GM12892 (cell line): ENCODE measurements around the gene SAP30BP.

Experiments used
- DNase-seq: peaks from one replicate; pipeline ENCODE4 v3.0.0; 2011; ENCODE audit not compliant: insufficient read length
- FAIRE-seq: peaks from 2 replicates; lab custom pipeline; 2011; peaks lifted over from hg19 to GRCh38; lab: Jason Lieb, UNC
- POLR2A ChIP-seq: IDR thresholded peaks from 2 replicates; pipeline ENCODE4 v1.6.1; 2011; ENCODE audit warnings: low read depth, low read length, control low read depth
- POLR2AphosphoS5 ChIP-seq: IDR thresholded peaks from 2 replicates; pipeline ENCODE4 v1.6.1; 2011; ENCODE audit warnings: low read depth, low read length, control low read depth
- TAF1 ChIP-seq: IDR thresholded peaks from 2 replicates; pipeline ENCODE4 v1.6.1; 2011; ENCODE audit warnings: low read depth, mild to moderate bottlenecking, control low read depth, low read length, borderline replicate concordance

The SAP30BP gene

DNA sequence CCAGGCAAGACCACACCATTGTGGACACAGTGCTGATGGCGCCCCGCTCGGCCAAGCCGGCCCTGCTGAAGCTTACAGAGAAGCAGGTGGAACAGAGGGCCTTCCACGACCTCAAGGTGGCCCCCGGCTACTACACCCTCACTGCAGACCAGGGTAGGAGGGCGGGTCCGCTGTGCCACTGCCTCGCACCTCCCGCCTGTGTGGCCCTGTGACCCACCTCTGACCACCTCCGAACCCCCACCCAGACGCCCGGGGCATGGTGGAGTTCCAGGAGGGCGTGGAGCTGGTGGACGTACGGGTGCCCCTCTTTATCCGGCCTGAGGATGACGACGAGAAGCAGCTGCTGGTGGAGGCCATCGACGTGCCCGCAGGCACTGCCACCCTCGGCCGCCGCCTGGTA, 75.2 kb downstream of the SAP30BP start:
- DNase-seq = no peak
- TF ChIP-seq POLR2AphosphoS5 (no peak), POLR2A (no peak), TAF1 (no peak)
- no peak for FAIRE-seq

GRCh38 chr17:75743625-75744206, 76.6 kb downstream of the SAP30BP start:
- TF ChIP-seq TAF1 (no peak), POLR2AphosphoS5 (no peak)
- no peak for FAIRE-seq
- DNase-seq = no peak

- no peak for FAIRE-seq
- no peak for TF ChIP-seq POLR2AphosphoS5
- TF ChIP-seq POLR2A = no peak
- no peak for TF ChIP-seq TAF1
These were observed 81.6 kb downstream of the SAP30BP start for GRCh38 chr17:75748706-75749105.

DNA sequence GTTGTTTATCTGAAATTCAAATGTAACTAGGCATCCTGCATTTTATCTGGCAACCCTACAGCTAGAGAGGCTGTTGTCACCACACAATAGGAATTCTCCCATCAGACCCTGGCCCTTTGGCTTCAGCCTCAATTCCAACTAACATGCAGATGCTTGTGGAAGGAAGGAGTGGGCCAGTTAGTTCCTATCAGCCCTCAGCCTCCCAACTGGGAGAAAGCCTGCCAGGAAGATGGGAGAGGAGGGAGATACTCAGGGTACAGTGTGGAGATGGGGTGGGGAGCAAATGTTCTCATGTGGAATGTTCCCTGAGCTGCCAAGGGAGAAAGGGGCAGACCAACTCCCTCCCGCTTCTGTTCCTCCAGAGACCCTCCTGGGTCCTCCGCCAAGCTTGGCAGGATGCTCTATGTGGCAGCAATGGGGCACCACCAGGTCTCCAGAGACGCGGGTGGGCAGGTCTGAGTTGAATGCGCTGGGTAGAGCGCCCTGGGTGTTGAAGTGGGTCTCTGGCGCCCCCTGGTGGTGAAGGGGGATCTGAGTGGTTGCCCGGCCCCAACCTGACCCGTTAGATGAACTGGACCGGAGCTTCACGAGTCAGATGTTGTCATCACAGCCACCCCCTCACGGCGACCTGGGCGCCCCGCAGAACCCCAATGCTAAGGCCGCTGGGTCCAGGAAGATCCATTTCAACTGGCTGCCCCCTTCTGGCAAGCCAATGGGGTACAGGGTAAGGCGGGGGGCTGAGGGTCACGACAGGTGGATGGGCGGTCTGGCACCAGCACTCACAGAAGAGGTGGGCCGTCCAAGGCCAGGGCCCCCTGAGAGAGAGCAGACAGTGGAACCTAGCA, 82.6 kb downstream of the SAP30BP start:
- peak; percentile 82 for DNase-seq
- peak; percentile 56 for FAIRE-seq
- TF ChIP-seq POLR2A (no peak), TAF1 (no peak), POLR2AphosphoS5 (no peak)

More at GRCh38 chr17:75748706-75749105, 81.6 kb downstream of the SAP30BP start:
- no peak for DNase-seq

GRCh38 chr17:75750661-75751423, 83.7 kb downstream of the SAP30BP start:
- FAIRE-seq = no peak
- no peak for DNase-seq
- TF ChIP-seq TAF1 (no peak), POLR2AphosphoS5 (no peak), POLR2A (no peak)

GRCh38 chr17:75751676-75752404, 84.7 kb downstream of the SAP30BP start:
- TF ChIP-seq POLR2A (no peak), TAF1 (no peak), POLR2AphosphoS5 (no peak)
- FAIRE-seq = no peak

DNA sequence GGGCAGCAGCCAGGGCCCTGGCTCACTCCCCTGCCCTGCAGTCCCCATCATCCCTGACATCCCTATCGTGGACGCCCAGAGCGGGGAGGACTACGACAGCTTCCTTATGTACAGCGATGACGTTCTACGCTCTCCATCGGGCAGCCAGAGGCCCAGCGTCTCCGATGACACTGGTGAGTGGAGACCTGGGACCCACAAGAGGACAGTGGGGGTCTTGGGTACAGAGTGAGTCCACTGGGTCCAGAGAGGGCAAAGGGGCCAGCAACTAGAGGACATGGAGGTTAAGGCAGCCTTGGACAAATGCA, 85.2 kb downstream of the SAP30BP start:
- FAIRE-seq = no peak
- no peak for TF ChIP-seq TAF1
- no peak for TF ChIP-seq POLR2AphosphoS5
- TF ChIP-seq POLR2A = no peak
- DNase-seq = no peak

More at GRCh38 chr17:75751676-75752404, 84.7 kb downstream of the SAP30BP start:
- no peak for DNase-seq

- DNase-seq (no peak), FAIRE-seq (peak; percentile 85)
- TF ChIP-seq TAF1 (no peak), POLR2A (no peak), POLR2AphosphoS5 (no peak)
These were observed 85.8 kb downstream of the SAP30BP start for GRCh38 chr17:75752802-75753513.

- FAIRE-seq (peak; percentile 53), DNase-seq (peak; percentile 89)
- TF ChIP-seq POLR2AphosphoS5 (no peak), POLR2A (no peak; the same call in 1 of the 2 replicates), TAF1 (no peak)
These were observed 86.6 kb downstream of the SAP30BP start for GRCh38 chr17:75753514-75754377.
